ENCODE results near the gene PNPLA5. TPM values are rescaled to one million over a fixed set of nuclear protein-coding genes. Genes with fewer than 3 reads are reported as not detected.

The PNPLA5 gene
- total and polyA plus RNA-seq, 2 of the 13 experiments (the other 11 are each of a cell fraction or from before 2014, with no cell fraction given), result not detected

DNA sequence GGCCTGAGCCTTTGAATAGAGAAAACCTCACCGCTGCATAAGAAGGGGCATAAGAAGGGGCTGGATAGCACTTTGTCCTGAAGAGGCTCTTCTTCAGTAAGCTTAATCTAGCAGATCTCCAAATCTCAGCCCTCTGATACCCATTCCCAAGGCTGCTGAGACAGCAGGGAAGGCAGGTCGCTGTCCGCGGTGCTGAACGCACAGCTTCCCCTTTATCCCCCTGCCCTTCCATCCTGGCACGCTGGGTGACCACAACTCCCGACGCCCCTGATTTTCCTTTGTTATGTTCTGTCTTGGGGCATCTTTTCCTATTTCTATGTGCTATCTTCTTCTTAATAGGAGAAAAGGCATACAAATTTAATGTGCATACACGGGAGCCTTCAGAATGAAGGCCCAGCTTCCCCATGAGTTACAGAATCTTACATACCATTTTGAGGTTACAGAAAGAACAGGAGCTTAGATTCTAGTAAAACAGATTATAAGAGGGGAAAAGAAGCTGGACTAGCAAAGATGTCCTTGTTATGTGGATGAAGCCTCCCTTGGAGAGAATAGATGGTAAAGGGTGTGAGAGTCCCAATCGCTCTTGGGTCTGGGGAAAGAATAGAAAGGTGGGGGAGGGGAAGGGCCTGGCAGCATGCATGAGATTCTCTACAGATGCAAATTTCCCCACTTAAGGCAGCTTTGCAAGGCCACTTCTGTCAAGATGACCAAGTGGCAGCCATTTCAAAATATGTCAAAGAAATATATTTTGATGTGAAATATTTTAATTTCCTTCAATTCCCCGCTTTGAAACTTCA lies 23.8 kb downstream of the PNPLA5 start (continued):
- TF ChIP-seq, protein P1, sequence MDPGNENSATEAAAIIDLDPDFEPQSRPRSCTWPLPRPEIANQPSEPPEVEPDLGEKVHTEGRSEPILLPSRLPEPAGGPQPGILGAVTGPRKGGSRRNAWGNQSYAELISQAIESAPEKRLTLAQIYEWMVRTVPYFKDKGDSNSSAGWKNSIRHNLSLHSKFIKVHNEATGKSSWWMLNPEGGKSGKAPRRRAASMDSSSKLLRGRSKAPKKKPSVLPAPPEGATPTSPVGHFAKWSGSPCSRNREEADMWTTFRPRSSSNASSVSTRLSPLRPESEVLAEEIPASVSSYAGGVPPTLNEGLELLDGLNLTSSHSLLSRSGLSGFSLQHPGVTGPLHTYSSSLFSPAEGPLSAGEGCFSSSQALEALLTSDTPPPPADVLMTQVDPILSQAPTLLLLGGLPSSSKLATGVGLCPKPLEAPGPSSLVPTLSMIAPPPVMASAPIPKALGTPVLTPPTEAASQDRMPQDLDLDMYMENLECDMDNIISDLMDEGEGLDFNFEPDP (CRISPR knock-in tag; conservative IDR thresholded peaks at IDR 0.05), result no peak
- TF ChIP-seq ZNF331 (CRISPR knock-in tag; IDR thresholded peaks at IDR 0.05) (peak; percentile 87; the same call in 1 of the 2 replicates), NFE2L1 (CRISPR knock-in tag; IDR thresholded peaks at IDR 0.05; ENCODE audit: borderline replicate concordance) (no peak), CHD4 (IDR thresholded peaks at IDR 0.05; ENCODE audit: borderline replicate concordance, low read length) (no peak), SOX13 (IDR thresholded peaks at IDR 0.05) (no peak), SOX13 (CRISPR knock-in tag; conservative IDR thresholded peaks at IDR 0.05 in 1 of 2, IDR thresholded peaks at IDR 0.05 in 1 of 2) (peak in 1 of 2 experiments; percentile 27; a peak in 1 of 4 replicates), HMG20A (CRISPR knock-in tag; IDR thresholded peaks at IDR 0.05; ENCODE audit: borderline replicate concordance) (no peak), REXO4 (CRISPR knock-in tag; IDR thresholded peaks at IDR 0.05; ENCODE audit: borderline replicate concordance) (no peak), ZNF552 (CRISPR knock-in tag; IDR thresholded peaks at IDR 0.05; ENCODE audit: borderline replicate concordance) (no peak), KDM5A (IDR thresholded peaks at IDR 0.05; ENCODE audit: borderline replicate concordance, low read length) (no peak), TBX3 (IDR thresholded peaks at IDR 0.05; ENCODE audit: borderline replicate concordance) (no peak), ZNF879 (CRISPR knock-in tag; IDR thresholded peaks at IDR 0.05) (peak; percentile 84; the same call in 1 of the 2 replicates), HOXA7 (CRISPR knock-in tag; IDR thresholded peaks at IDR 0.05) (no peak), ISL2 (CRISPR knock-in tag; IDR thresholded peaks at IDR 0.05) (peak; percentile 45; the same call in 1 of the 2 replicates)
- TF ChIP-seq, protein P2, sequence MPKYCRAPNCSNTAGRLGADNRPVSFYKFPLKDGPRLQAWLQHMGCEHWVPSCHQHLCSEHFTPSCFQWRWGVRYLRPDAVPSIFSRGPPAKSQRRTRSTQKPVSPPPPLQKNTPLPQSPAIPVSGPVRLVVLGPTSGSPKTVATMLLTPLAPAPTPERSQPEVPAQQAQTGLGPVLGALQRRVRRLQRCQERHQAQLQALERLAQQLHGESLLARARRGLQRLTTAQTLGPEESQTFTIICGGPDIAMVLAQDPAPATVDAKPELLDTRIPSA (CRISPR knock-in tag; IDR thresholded peaks at IDR 0.05; ENCODE audit: borderline replicate concordance), result no peak
- TF ChIP-seq, protein P3, sequence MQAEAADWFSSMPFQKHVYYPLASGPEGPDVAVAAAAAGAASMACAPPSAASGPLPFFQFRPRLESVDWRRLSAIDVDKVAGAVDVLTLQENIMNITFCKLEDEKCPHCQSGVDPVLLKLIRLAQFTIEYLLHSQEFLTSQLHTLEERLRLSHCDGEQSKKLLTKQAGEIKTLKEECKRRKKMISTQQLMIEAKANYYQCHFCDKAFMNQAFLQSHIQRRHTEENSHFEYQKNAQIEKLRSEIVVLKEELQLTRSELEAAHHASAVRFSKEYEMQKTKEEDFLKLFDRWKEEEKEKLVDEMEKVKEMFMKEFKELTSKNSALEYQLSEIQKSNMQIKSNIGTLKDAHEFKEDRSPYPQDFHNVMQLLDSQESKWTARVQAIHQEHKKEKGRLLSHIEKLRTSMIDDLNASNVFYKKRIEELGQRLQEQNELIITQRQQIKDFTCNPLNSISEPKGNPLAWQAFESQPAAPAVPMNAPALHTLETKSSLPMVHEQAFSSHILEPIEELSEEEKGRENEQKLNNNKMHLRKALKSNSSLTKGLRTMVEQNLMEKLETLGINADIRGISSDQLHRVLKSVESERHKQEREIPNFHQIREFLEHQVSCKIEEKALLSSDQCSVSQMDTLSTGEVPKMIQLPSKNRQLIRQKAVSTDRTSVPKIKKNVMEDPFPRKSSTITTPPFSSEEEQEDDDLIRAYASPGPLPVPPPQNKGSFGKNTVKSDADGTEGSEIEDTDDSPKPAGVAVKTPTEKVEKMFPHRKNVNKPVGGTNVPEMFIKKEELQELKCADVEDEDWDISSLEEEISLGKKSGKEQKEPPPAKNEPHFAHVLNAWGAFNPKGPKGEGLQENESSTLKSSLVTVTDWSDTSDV (CRISPR knock-in tag; IDR thresholded peaks at IDR 0.05), result no peak
- TF ChIP-seq, protein P4, sequence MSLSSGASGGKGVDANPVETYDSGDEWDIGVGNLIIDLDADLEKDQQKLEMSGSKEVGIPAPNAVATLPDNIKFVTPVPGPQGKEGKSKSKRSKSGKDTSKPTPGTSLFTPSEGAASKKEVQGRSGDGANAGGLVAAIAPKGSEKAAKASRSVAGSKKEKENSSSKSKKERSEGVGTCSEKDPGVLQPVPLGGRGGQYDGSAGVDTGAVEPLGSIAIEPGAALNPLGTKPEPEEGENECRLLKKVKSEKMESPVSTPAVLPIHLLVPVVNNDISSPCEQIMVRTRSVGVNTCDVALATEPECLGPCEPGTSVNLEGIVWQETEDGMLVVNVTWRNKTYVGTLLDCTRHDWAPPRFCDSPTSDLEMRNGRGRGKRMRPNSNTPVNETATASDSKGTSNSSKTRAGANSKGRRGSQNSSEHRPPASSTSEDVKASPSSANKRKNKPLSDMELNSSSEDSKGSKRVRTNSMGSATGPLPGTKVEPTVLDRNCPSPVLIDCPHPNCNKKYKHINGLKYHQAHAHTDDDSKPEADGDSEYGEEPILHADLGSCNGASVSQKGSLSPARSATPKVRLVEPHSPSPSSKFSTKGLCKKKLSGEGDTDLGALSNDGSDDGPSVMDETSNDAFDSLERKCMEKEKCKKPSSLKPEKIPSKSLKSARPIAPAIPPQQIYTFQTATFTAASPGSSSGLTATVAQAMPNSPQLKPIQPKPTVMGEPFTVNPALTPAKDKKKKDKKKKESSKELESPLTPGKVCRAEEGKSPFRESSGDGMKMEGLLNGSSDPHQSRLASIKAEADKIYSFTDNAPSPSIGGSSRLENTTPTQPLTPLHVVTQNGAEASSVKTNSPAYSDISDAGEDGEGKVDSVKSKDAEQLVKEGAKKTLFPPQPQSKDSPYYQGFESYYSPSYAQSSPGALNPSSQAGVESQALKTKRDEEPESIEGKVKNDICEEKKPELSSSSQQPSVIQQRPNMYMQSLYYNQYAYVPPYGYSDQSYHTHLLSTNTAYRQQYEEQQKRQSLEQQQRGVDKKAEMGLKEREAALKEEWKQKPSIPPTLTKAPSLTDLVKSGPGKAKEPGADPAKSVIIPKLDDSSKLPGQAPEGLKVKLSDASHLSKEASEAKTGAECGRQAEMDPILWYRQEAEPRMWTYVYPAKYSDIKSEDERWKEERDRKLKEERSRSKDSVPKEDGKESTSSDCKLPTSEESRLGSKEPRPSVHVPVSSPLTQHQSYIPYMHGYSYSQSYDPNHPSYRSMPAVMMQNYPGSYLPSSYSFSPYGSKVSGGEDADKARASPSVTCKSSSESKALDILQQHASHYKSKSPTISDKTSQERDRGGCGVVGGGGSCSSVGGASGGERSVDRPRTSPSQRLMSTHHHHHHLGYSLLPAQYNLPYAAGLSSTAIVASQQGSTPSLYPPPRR (CRISPR knock-in tag; IDR thresholded peaks at IDR 0.05; ENCODE audit: borderline replicate concordance), result no peak

Measured in HepG2 (cell line).